ENCODE results near the gene GEMIN7. TPM values are rescaled to one million over a fixed set of nuclear protein-coding genes. Genes with fewer than 3 reads are reported as not detected.

GEMIN7 gene
- total RNA-seq, 2 donors from 2014 or later, result 11.2 to 16.0 TPM

- Histone ChIP-seq H3K4me1 (ENCODE audit: control insufficient read depth in 1 of 2, low read depth in 2 of 2) (no peaks in the 10 kb centered on the region), H3K27me3 (replicated peaks; ENCODE audit: insufficient read depth) (no peaks in the 10 kb centered on the region), H3K9me3 (no peaks in the 10 kb centered on the region), H3K36me3 (peaks cover 11% of the 10 kb centered on the region), H3K27ac (no peak overlapping the region), H3K4me3 (no peak overlapping the region)
- no peak for ATAC-seq (ENCODE audit: insufficient number of reproducible peaks, low FRiP score, low read depth)
- DNase-seq (ENCODE audit: low spot score), result no peak
- TF ChIP-seq CTCF (IDR thresholded peaks at IDR 0.05), result no peak
These were observed 58.2 kb downstream of the GEMIN7 start for GRCh38 chr19:45137179-45137761.

DNA sequence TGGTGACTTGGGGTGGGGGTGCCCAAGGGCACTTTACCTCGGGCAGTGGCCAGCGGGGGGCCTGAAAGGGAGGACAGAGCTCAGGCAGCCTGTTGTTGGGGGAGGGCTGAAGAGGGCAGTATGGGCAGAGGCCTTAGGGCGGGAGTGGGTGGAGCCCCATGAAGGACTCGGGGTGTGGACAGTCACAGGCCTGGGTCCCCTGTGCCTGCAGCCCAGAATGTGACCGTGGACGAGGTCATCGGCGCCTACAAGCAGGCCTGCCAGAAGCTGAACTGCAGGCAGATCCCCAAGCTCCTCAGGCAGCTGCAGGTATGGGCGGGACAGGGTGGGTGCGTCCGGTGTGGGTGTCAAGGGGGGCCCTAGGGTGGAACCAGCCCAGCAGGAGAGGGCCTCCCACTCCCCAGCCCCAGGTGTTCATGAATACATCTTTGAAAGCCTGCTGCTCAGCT is 59.3 kb downstream of the GEMIN7 start:
- Histone ChIP-seq H3K36me3 (peaks cover 19% of the 10 kb centered on the region), H3K9me3 (no peaks in the 10 kb centered on the region), H3K4me3 (no peak overlapping the region), H3K27me3 (replicated peaks; ENCODE audit: insufficient read depth) (no peaks in the 10 kb centered on the region), H3K27ac (no peak overlapping the region), H3K4me1 (ENCODE audit: control insufficient read depth in 1 of 2, low read depth in 2 of 2) (no peaks in the 10 kb centered on the region)
- no peak for TF ChIP-seq CTCF (IDR thresholded peaks at IDR 0.05)
- no peak for ATAC-seq (ENCODE audit: insufficient number of reproducible peaks, low FRiP score, low read depth)
- no peak for DNase-seq (ENCODE audit: low spot score)

- peaks cover 22% of the 10 kb centered on the region for H3K36me3 ChIP-seq
These were observed 60.5 kb downstream of the GEMIN7 start for GRCh38 chr19:45139286-45140143.

DNA sequence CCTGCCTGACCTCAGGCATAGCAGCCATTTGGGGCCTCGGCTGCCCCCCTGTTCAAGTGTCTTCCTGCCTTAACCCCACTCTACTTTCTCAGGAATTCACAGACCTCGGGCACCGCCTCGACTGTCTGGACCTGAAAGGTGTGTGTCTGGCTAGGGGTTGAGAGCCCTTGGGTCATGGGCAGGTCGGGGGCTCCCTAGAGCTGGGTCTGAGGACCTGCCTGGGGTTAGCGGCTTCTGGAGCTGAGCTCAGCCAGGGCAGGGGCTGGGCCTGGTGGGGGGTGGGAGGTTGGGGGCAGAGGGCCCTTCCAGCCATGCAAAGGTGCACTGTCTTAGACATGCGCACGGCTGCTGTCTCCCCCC is 61.1 kb downstream of the GEMIN7 start:
- TF ChIP-seq CTCF (IDR thresholded peaks at IDR 0.05), result no peak
- no peaks in the 10 kb centered on the region for H3K27me3 ChIP-seq (replicated peaks; ENCODE audit: insufficient read depth)
- H3K4me1 ChIP-seq (ENCODE audit: control insufficient read depth in 1 of 2, low read depth in 2 of 2), result no peaks in the 10 kb centered on the region
- peaks cover 26% of the 10 kb centered on the region for H3K36me3 ChIP-seq
- no peak for DNase-seq (ENCODE audit: low spot score)
- H3K9me3 ChIP-seq, result no peaks in the 10 kb centered on the region
- H3K4me3 ChIP-seq, result no peak overlapping the region
- no peak for ATAC-seq (ENCODE audit: insufficient number of reproducible peaks, low FRiP score, low read depth)
- no peak overlapping the region for H3K27ac ChIP-seq

More at GRCh38 chr19:45139286-45140143, 60.5 kb downstream of the GEMIN7 start:
- H3K9me3 ChIP-seq, result no peaks in the 10 kb centered on the region
- H3K4me1 ChIP-seq (ENCODE audit: control insufficient read depth in 1 of 2, low read depth in 2 of 2), result no peaks in the 10 kb centered on the region
- no peak for TF ChIP-seq CTCF (IDR thresholded peaks at IDR 0.05)
- H3K27me3 ChIP-seq (replicated peaks; ENCODE audit: insufficient read depth), result no peaks in the 10 kb centered on the region
- no peak overlapping the region for H3K27ac ChIP-seq
- no peak for DNase-seq (ENCODE audit: low spot score)
- H3K4me3 ChIP-seq, result no peak overlapping the region
- no peak for ATAC-seq (ENCODE audit: insufficient number of reproducible peaks, low FRiP score, low read depth)

- H3K9me3 ChIP-seq, result no peaks in the 10 kb centered on the region
- no peaks in the 10 kb centered on the region for H3K27me3 ChIP-seq (replicated peaks; ENCODE audit: insufficient read depth)
- DNase-seq (ENCODE audit: low spot score) (no peak), ATAC-seq (ENCODE audit: insufficient number of reproducible peaks, low FRiP score, low read depth) (no peak)
- no peaks in the 10 kb centered on the region for H3K4me1 ChIP-seq (ENCODE audit: control insufficient read depth in 1 of 2, low read depth in 2 of 2)
- H3K36me3 ChIP-seq, result peaks cover 27% of the 10 kb centered on the region
- no peak overlapping the region for H3K4me3 ChIP-seq
- no peak for TF ChIP-seq CTCF (IDR thresholded peaks at IDR 0.05)
- no peak overlapping the region for H3K27ac ChIP-seq
These were observed 61.5 kb downstream of the GEMIN7 start for GRCh38 chr19:45140533-45140932.

Other genes starting within 250 kb of the GEMIN7 start
- gene NECTIN2, start 233.0 kb upstream of the GEMIN7 start, total RNA-seq, result 10 to 100 TPM; 61.7 to 84.3 TPM
- 10 to 100 TPM; 24.9 to 48.5 TPM for gene TOMM40, start 188.0 kb upstream of the GEMIN7 start, total RNA-seq
- gene APOE, start 173.5 kb upstream of the GEMIN7 start, total RNA-seq, result 100 to 1,000 TPM; 111 to 333 TPM
- 10 to 100 TPM in 1 of 2 donors, 1 to 10 TPM in 1; 4.9 to 12.3 TPM for gene APOC1, start 164.7 kb upstream of the GEMIN7 start, total RNA-seq
- gene APOC4, start 137.0 kb upstream of the GEMIN7 start, total RNA-seq, result not detected
- gene APOC2, start 133.2 kb upstream of the GEMIN7 start, total RNA-seq, result not detected
- 10 to 100 TPM; 63.1 to 69.3 TPM for gene CLPTM1, start 123.9 kb upstream of the GEMIN7 start, total RNA-seq
- gene RELB, start 77.8 kb upstream of the GEMIN7 start, total RNA-seq, result 10 to 100 TPM; 20.6 to 38.6 TPM
- gene CLASRP, start 40.2 kb upstream of the GEMIN7 start, total RNA-seq, result 100 to 1,000 TPM; 119 to 300 TPM
- gene ZNF296, start 2.8 kb upstream of the GEMIN7 start, total RNA-seq, result 1 to 10 TPM; 1.5 to 1.8 TPM
- gene PPP1R37, start 13.9 kb downstream of the GEMIN7 start, total RNA-seq, result 10 to 100 TPM; 19.6 to 22.6 TPM
- under 1 TPM; 0.49 to 0.81 TPM for gene NKPD1, start 81.7 kb downstream of the GEMIN7 start, total RNA-seq
- gene TRAPPC6A, start 99.0 kb downstream of the GEMIN7 start, total RNA-seq, result 1 to 10 TPM; 6.6 to 8.3 TPM
- 10 to 100 TPM; 20.7 to 21.4 TPM for gene BLOC1S3, start 99.5 kb downstream of the GEMIN7 start, total RNA-seq
- gene EXOC3L2, start 166.1 kb downstream of the GEMIN7 start, total RNA-seq, result 1 to 10 TPM; 2.2 to 2.4 TPM
- gene MARK4, start 172.0 kb downstream of the GEMIN7 start, total RNA-seq, result 10 to 100 TPM; 24.1 to 36.2 TPM
- 1 to 10 TPM in 1 of 2 donors, under 1 TPM in 1; 0.85 to 3.0 TPM for gene CKM, start 243.6 kb downstream of the GEMIN7 start, total RNA-seq

Measured in thoracic aorta (tissue), 2 donors.